Subcutaneous adipose tissue (tissue), 4 donors: ENCODE data around the gene CABCOCO1. TPM values are rescaled to one million over a fixed set of nuclear protein-coding genes. Genes with fewer than 3 reads are reported as not detected.

Source experiments
- CTCF ChIP-seq: fragments of 450-650 bp; IDR thresholded peaks from one replicate; pipeline ENCODE4 v1.5.1; 2016; ENCODE audit warnings: low read depth, mild to moderate bottlenecking, control low read depth, antibody characterized with exemption, moderate library complexity
- total RNA-seq, 4 donors: library from RNA; depleted of rRNA; stranded (reverse); fragments of >200 nt; gene quantifications; one replicate each; pipeline ENCODE4 v1.1.0, GENCODE V29; 2016

The CABCOCO1 gene
- total RNA-seq, 4 donors from 2014 or later: 0.22 to 0.82 TPM; not detected in 2

GRCh38 chr10:61719906-61720305, 57.2 kb downstream of the CABCOCO1 start:
- no peak for TF ChIP-seq CTCF

GRCh38 chr10:61721431-61721830, 58.7 kb downstream of the CABCOCO1 start:
- no peak for TF ChIP-seq CTCF

- no peak for TF ChIP-seq CTCF
These were observed 66.9 kb downstream of the CABCOCO1 start for GRCh38 chr10:61729596-61729995.

- no peak for TF ChIP-seq CTCF
These were observed 67.9 kb downstream of the CABCOCO1 start for GRCh38 chr10:61730671-61731070.

- no peak for TF ChIP-seq CTCF
These were observed 68.9 kb downstream of the CABCOCO1 start for GRCh38 chr10:61731638-61732037.

- no peak for TF ChIP-seq CTCF
These were observed 70.0 kb downstream of the CABCOCO1 start for GRCh38 chr10:61732629-61733278.

GRCh38 chr10:61733358-61733940, 70.7 kb downstream of the CABCOCO1 start:
- TF ChIP-seq CTCF: no peak
